Stimulated activated CD8-positive, alpha-beta memory T cell treated with anti-CD3 and anti-CD28 coated beads, Interleukin-7, amount 100 ng/mL, for 1 hour (primary cell): ENCODE measurements around the gene CKB.

Experiments used
- DNase-seq, 2 donors: peaks; one replicate each; pipeline ENCODE4 v3.0.0-alpha.2; 2020; ENCODE audit warnings: low read depth in 2 of 2

The CKB gene

DNA sequence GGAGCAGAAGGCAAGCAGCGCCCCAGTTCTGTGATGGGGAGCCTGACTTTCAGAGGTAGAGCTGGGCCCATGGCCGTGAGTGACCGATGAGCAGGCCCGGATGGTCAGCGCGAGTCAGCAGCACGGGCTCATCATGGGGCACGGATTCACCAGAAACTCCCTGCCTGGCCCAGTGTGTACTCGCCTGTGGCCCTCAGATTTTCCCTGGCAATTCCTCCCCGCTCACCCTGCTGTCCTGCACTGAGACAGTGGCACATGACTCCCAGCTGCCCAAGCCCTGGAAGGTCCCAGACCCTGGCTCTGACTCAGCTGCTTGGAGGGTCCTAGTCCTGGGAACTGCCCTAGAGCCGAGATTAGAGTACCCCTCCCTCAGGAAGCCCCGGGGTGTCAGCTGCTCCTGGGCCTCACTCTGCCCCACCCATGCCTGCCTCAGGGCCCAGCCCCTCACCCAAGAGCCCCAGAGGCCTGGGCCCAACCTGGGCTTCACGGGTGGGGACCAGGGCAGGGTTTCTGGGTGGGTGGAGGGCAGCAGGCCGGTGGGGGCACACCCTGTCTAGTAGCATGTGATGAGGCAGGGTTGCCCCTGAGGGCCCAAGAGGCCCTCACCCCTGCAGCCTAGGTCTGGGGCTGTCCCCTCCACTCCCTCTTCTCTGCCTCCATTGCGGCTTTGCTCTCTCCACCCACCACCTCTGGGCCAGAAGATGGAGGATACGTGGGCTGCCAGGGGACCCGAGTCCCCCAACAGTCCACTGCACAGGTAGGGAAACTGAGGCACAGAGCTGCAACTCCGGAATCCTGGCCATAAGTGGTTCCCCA lies 14.8 kb upstream of the CKB start:
- no peak for DNase-seq

DNA sequence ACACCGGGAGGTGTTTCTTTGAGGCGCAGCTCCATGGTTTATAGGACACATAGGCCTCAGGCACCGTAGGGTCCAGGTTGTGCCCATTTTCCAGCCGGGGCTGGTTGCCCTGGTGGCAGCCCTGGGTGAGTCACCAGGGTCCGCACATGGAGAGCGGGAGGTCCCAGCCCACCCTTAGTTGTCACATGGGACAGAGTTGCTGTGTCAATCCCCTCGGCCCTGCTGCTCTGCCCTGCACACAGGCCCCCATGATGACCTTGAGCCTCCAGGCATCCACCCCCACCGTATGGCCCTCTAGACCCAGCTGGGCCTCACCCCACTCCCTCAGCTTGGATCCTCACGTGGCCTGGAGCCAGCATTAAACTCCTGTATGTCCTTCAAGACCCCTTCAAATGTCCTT lies 14.1 kb upstream of the CKB start:
- no peak for DNase-seq

DNA sequence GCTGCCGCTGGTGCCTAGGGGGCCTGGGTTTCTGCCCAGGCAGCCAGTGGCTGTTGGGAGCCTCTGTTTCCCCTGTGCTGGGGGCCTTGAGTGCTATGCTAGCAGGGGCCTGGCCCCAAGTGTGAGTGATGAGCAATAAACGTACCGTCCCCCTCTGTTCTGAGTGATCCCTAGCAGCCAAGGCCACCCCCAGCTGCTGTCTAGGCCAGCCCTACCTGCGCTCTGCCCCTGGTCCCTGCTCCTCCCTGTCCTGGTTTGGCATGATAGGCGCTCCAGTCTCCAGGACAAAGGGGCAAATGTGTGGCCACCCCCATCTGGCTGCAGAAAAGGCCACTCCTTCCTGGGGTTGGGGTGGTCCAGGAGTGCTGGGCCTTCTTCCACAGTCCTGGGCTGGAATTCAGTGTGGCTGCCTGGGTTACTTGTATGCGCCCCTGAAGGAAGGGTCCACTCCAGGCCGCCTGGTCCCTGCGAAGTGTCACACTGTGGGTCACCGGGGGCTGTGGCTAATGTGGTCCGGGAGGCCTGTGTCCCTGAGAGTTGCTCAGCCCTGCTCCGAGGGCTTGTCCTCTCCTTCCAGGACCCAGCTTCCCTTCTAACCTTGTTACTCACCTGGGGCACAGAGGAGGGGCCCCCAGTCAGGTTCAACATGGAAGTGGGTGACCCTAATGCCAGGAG lies 13.4 kb upstream of the CKB start:
- DNase-seq: no peak

DNA sequence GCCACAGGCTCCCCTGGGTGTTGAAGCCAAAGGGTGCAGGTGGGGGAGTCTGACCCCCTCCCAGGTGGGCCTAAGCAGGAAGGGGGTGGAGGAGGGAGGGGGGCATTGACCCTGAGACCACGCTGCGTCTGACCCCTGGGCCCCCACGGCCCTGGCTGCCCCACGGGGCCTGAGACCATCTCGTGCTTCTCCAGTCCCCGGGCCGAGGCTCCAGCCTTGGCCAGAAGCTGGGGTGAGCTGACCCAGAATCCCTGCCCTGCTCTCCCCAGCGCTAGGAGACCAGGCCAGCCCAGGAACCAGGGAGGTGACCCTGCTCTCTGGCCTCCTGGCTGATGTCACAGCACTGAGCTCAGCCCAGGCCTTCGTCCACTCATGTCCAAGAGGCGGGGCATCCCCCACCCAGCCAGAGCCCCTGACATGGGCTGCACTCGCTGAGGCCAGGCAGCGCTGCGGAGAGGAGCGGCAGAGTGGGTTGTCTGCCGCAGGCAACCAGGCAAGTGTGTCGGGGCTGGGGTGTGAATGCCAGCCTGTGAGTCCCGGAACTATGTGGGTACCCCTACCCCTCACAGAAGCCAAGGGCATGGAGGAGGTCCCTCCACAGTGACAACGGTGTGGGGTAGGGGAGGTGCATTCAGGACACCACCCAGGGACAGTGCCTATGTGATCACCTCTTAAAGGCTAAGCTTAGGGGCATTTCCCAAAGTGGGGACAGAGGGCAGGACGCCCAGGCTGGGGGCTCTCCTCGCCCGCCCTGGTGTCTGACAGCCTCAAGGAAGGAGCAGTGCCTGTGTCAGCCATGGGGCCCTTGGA lies 12.7 kb upstream of the CKB start:
- no peak for DNase-seq

DNA sequence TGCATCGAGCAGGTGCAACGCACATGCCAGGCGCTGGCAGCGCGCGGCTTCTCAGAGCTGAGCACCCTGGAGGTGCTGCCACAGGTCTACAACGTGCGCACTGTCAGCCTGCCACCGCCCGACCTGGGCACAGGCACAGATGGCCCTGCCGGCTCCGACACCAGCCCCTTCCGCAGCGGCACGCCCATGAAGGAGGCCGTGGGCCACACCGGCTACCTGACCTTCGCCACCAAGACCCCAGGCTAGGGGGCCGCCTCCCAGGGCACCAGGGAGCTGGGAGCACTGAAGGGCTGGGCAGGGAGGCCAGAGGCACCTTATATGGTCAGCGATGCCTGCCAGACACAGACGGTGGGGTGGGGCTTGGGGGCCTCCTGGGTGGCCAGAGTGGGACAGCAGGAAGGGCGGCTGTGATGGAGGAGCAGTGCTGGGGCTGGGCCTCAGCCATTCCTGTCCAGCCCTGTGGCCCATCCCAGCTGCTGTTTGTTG lies 12.0 kb upstream of the CKB start:
- DNase-seq: no peak

DNA sequence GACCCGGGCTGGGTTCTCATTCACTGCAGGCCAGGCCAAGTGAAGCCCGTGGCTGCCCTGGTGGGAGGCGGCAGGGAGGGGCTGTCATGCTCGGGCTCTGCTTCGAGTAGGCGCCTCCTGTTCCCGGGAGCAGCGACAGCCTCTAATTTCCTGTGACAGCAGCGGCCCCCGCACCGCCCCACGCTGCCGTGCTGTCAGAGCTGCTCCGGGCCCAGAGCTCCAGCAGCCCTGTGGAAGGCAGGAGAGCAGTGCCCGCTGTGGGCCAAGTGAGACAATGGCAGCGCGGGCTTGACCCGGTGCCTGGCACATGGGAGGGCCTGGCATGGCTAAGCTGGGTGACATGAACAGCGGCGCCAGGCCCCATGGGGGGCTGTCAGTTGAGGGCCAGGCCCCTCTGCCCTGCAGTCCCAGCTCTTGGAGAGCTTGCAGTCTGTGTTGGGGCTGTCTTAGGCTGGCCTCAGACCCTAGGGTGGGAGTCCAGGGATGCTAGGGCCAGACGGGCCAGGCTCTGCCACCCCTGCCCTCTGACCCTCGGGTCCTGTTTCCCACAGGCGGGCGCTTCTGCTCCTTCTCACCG lies 11.5 kb upstream of the CKB start:
- DNase-seq: no peak

DNA sequence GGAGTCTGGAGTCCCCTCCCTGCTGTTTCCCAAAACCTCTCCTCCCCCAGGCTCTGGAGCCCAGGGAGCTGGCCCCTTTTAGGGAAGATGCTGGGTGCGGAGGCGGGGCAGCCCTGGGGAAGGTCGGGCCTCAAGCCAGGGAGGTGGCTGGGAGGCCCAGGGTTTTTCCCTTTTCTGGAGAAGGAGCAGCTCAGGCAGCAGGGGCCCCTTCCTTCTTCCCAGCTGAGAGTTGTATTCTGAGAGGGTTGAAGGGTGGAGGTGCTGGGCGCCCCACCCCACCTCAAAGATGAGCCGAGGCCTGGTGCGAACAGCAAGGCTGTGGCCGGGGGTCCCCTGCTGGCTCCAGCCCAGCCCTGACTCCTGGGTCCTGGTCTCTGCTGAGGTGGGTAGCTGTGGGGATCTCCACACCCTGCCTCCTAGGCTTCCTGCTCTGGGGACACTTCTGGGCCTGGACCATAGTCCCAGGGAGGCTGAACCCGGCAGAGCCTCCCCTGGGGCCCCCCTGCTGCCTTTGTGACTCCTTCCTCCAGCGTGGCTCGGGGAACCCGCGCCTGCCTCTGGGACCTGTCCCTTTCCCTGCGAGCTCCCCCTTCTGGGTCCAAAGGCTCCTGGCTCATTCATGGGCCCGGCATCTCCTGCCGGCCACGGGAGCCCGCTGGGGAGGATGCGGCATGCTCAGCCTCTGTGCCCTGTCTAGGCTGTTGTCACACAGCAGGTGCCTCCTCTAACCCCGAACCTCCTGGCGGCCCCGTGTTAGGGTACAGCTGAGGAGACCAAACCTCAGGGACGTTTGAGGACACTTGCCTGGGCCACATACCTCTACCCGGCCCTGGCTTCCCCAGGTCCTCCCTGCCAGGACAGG lies 10.7 kb upstream of the CKB start:
- DNase-seq: no peak

DNA sequence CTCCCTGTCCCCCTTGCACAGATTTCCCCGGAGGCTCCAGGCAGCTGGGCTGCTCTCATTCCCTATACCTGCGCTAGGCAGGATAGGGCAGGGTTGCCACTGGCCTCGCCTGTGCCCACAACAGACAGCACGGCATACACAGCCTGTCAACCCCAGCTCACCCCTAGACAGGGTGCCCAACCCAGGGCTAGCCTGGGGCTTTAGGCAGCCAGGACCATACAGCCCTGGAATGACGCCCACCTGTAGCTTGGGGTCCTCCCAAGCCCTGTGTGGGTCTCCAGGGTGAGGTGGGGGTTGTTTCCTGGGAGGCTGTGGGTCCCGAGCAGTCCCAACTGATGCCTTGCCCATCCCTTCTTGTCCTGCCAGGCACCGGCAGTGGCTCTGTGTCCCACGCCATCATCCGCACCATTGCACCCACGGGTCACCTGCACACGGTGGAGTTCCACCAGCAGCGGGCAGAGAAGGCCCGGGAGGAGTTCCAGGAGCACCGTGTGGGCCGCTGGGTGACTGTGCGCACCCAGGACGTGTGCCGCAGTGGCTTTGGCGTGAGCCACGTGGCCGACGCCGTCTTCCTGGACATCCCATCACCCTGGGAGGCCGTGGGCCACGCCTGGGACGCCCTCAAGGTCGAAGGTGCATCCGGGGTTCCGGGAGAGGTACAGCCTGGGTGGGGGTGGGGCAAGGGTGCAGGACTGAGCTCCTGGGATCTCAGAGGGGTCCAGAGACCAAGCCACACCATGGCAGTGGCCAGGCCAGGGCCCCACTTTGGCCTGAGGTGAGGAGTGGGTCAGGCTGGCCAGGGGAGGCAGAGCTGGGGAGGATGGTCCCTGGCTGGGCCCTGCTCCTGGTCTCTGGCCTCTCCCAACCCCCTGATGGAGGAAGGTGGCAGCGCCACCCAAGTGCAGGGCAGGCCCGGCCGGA lies 9.8 kb upstream of the CKB start:
- no peak for DNase-seq

DNA sequence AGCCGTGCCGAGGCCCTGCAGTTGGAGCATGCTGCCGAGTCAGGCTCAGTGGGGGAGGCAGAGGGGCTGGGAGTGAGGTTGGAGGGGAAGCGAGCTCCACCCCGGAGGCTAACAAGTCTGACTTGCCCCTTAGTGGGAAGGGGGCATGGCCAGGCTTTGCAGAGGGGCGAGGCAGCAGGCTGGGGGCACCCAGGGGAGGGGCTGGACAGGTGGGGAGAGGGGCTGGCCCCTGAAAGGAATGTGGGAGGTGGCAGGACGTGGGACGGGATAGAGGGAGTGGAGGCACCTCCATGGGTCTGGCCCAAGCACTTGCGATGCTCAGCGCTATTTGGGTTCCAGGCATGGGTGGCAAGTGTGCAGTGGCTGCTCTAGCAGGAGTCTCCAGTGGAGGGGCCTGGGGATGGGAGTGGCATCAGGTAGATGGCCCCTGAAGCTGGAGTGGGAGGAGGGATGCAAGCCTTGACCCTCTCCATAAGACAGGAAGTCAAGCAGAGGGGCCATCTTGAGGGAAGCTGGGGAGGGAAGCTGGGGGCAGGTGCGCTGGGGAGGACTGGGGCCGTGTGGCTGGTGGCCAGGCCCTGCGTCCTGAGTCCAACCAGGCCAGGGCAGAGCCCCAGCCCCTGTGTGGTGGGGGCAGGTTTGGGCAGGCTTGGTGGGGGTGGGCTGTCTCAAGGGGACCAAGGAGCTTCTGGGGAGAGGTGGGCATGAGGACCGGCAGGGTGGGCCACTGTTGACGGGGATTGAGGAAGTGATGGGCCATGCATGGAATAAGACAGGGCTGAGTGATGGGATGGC lies 9.0 kb upstream of the CKB start:
- no peak for DNase-seq

DNA sequence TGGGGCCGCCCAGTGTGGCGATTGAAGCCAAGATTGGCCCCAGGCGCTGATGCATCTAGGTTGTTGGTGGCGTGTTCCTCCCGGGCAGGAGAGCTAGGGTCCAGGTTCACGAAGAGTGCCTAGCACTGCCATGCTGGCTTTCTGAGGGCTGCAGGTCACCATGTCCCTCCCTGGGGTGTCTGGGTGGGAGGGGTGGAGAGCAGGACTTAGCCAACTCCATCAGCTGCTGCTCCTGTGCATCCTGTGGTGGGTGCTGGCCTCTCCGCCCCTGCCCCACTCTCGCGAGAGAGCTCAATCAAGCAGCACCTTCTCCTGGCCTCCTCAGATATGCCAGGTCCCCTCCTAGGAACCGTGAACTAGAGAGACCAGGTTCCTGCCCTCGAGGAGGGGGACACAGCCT lies 8.2 kb upstream of the CKB start:
- no peak for DNase-seq

DNA sequence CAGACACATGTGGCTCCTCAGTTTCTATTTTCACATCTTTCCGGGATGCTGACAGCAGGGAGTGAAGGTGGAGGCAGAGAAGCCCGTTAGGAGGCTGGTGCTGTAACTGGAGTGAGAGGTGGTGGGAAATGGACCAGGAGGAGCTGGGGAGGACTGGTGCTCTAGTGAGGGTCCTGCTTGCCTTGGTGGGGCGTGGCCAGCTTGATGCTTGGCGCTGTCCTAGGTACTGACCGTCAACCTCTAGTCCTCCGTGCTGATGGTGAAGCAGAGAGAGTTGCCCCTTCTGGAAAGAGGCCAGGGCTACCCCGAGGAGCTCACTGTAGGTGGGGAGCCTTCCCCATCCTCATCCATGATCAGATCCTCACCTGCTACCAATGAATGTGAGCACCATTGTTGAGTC lies 7.8 kb upstream of the CKB start:
- no peak for DNase-seq

DNA sequence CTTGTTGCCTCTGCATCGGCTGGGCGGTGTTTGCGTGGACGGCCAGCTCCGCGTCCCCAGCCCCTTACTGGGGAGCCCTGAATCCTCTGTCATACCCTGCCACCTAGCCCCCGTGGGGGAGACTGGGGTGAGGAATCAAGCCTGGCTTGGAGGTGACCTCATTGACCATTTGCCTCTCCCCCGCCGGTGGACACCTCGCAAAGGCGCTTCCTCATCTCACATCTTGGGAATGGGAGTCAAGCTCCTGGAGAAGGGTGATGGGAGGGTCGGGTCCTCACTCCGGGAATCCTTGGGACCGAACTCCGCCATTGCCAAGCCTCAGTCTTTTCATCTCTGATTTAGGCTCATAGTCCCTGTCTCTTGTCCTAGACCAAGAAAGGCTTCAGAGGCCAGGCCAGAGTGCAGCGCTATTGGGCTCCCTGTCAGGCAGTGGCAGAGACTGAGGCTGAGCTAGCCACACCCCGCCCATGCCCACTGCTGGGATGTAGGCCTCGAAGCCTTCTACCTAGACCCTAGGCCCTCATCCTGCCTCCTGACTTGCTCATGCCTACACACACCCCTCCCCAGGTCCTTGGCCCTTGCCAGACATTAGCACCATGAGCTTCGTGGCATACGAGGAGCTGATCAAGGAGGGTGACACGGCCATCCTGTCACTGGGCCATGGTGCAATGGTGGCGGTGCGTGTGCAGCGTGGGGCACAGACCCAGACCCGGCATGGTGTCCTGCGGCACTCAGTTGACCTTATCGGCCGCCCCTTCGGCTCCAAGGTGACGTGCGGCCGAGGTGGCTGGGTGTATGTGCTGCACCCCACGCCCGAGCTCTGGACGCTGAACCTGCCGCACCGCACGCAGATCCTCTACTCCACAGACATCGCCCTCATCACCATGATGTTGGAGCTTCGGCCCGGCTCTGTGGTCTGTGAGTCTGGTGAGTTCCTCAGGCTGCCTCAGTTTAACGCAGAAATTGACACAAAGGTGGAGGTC lies 7.0 kb upstream of the CKB start:
- DNase-seq: no peak

DNA sequence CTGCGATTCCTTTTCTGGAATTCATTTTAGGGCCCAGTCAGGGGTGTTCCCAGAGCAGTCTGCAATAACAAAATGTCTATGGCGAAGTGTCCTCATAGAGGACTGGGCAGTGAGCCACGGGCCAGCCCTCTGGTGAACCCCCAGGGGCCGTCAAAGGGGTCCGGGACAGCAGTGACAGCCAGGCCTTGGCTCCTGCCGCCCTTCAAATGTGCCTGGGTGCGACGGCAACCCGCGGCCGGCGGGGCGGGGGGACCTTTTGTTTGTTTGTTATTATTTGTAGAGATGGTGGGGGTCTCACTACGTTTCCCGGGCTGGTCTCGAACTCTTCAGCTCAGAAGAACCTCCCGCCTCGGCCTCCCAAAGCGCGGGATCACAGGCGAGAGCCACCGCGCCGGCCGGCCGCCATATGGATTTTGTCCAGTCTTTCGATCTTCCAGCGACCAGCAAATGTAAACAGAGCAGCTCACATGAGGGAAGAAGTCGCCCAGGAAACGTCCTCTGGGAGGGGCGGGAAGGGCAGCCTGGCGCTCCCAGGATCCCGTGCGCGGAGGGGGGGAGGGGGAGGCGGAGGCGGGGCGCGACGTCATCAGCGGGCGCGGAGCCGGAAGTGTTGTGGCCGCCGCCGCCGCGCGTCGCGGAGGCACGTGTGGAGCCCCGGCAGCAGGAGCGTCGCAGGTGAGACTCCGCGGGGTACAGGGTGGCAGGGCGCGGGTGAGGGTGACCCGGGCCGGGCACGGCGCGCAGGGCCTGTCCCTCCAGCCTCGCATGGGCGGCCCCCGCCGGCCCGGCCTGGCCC lies 6.2 kb upstream of the CKB start, which contains the start of gene TRMT61A:
TSS of gene TRMT61A (plus strand) at position 610 of the 796 bp plus-strand sequence. CDS start 783 bp downstream, outside the sequence.
- peak; percentile 63 to 67 for DNase-seq

DNA sequence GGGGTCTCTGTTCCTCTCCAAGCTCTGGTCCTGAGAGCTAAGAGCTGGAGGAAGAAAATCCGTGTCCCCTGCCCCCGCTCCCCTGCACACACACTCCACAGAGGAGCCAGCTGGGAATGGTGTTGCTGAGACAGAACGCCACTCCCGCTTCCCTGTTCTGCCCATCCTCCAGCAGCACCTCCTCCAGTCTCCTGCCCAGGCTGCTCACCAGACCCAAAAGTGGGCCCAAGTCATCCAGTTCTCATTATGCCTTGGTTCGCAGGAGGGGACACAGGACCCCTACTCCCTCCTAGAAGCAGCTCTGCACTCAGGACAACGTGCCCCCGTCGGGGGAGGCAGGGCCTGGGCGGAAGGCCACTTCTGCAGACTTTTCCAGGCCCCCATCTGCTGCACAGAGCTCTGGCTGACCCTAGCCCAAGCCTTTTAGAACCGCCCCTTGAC lies 5.5 kb upstream of the CKB start:
- DNase-seq: no peak

DNA sequence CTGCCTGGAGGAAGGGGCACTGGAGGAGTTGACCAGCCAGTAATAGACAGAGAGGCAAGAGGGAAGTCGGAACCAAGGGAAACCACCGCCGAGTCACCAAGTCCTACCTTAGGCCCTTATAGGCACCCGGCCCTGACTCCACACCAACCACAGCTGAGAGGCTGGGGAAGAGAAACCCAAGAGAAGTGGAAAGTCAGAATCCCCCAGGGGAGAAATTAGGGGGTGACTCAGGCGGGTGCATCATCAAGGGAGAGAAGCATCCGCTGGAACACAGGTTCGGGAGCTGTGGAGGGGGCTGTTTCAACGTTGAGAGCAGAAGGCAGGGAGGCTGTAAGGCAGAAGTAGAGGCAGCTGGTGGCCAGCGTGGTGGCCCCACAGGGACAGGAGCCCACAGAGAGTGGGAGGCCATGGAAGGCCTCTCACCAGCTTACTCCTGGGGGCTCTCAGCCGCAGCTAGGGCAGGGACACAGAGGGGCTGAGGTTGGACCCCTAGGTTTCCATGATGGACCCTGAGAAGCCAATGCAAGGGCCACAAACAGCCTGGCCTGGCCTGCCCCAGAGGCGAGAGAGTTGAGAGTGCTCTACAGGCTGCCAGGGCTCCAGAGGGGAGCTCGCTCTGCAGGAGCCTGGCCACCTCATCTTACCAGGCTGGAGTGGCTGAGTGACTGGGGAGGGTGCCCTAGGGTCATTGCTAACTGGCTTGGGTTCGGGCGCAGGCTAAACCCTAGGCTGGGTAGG lies 4.9 kb upstream of the CKB start:
- no peak for DNase-seq

DNA sequence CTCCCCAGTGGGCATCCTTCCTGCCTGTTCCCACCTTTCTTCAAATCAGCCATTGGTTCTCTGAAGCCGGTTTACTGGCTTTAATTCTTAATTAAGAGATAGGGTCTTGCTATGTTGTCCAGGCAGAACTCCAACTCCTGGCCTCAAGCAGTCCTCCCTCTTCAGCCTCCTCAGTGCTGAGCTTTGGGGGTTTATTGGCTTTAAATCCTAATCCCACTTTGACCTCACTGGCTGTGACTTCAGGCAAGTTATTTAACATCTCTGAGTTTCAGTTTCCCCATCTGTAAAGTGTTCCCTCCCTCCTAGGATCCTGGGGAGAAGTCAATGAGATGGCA lies 4.3 kb upstream of the CKB start:
- no peak for DNase-seq
